Measurements from ENCODE around the gene RIPK1. TPM values are rescaled to one million over a fixed set of nuclear protein-coding genes. Genes with fewer than 3 reads are reported as not detected.
"Not testable (repeated sequence)": the region's sequence is repeated elsewhere in the genome, so short reads cannot be mapped to it uniquely, and the experiment has no call there.

The RIPK1 gene
- 16.8 and 21.2 TPM in 2 replicates for total RNA-seq (2022)
- percentile 78 among the genes with signal in this experiment for Bru-seq, nascent RNA
- BruChase-seq, experiment 1, labeled RNA remaining after a 6-hour chase = percentile 75 among the genes with signal in this experiment
- BruChase-seq, experiment 2, labeled RNA remaining after a 2-hour chase = percentile 76 among the genes with signal in this experiment
- long read RNA-seq, full-length matches to known transcripts = 19 of 27 reads
- long read RNA-seq, partial matches to known transcripts = 1 of 27 reads
- long read RNA-seq, other reads (novel, unspliced or antisense) = 7 of 27 reads

- TSS peak; percentile 57 for BruUV-seq (replicated peaks)
- H3K36me3 Mint-ChIP-seq (ENCODE audit: insufficient read depth, unreplicated experiment) = peaks cover 6% of the 10 kb centered on the region
- ChIA-PET POLR2A (interaction anchor here (0.6 to 3.4 kb wide), 21 partner anchors 9 to 954 kb away, joined by 3 to 39 read pairs (median 4); partner anchors contain the start of genes BPHL, NQO2, PSMG4 and SERPINB1), CTCF (interaction anchor here (0.5 to 1.5 kb wide), 6 partner anchors 30 to 183 kb away, joined by 3 to 4 read pairs (median 4); no protein-coding TSS in a partner anchor)
- no peak for TF ChIP-seq CTCF (IDR thresholded peaks at IDR 0.05; ENCODE audit: unreplicated experiment)
- H3K4me1 Mint-ChIP-seq (ENCODE audit: insufficient read depth, unreplicated experiment) = peaks cover 12% of the 10 kb centered on the region
- H3K27ac Mint-ChIP-seq (ENCODE audit: low read depth, unreplicated experiment) = peak within 1 kb of the TSS; percentile 93
- intact Hi-C loops (cut with micrococcal nuclease) = loop anchor here (1.0 kb wide), 1 partner anchor 50 kb away; the partner anchor contains the start of gene BPHL
- H3K27me3 Mint-ChIP-seq (ENCODE audit: insufficient read depth, unreplicated experiment) = no peaks in the 10 kb centered on the region
- H3K4me3 Mint-ChIP-seq (ENCODE audit: unreplicated experiment) = peak within 1 kb of the TSS; percentile 93
- peak; percentile 88 for DNase-seq (ENCODE audit: unreplicated experiment)
- H3K9me3 Mint-ChIP-seq (ENCODE audit: unreplicated experiment) = no peaks in the 10 kb centered on the region
Observed at GRCh38 chr6:3068329-3069214, at the start of gene RIPK1. RIPK1 (plus strand) TSS chr6:3068494; CDS start chr6:3076824, 8,330 bp downstream.

GRCh38 chr6:3019065-3019464 is 49.2 kb upstream of the RIPK1 start:
- BruUV-seq (replicated peaks) = no TSS peak
- H3K4me3 Mint-ChIP-seq (ENCODE audit: unreplicated experiment) = no peak overlapping the region
- no peak for TF ChIP-seq CTCF (IDR thresholded peaks at IDR 0.05; ENCODE audit: unreplicated experiment)
- peaks cover 11% of the 10 kb centered on the region for H3K4me1 Mint-ChIP-seq (ENCODE audit: insufficient read depth, unreplicated experiment)
- no peaks in the 10 kb centered on the region for H3K9me3 Mint-ChIP-seq (ENCODE audit: unreplicated experiment)
- H3K27me3 Mint-ChIP-seq (ENCODE audit: insufficient read depth, unreplicated experiment) = no peaks in the 10 kb centered on the region
- ChIA-PET CTCF (no interaction called here), POLR2A (interaction anchor here (0.7 to 2.6 kb wide), 2 partner anchors 17 to 52 kb away, joined by 3 to 10 read pairs; no protein-coding TSS in a partner anchor)
- peaks cover 20% of the 10 kb centered on the region for H3K36me3 Mint-ChIP-seq (ENCODE audit: insufficient read depth, unreplicated experiment)
- DNase-seq (ENCODE audit: unreplicated experiment) = no peak
- intact Hi-C loops (cut with micrococcal nuclease) = no loop called here
- H3K27ac Mint-ChIP-seq (ENCODE audit: low read depth, unreplicated experiment) = no peak overlapping the region

- Mint-ChIP-seq H3K36me3 (ENCODE audit: insufficient read depth, unreplicated experiment) (peaks cover 15% of the 10 kb centered on the region), H3K9me3 (ENCODE audit: unreplicated experiment) (no peaks in the 10 kb centered on the region)
- POLR2A ChIA-PET = interaction anchor here (0.7 to 2.6 kb wide), 2 partner anchors 18 to 20 kb away, joined by 3 to 10 read pairs; no protein-coding TSS in a partner anchor
Observed at GRCh38 chr6:3019749-3020320, 48.5 kb upstream of the RIPK1 start.

GRCh38 chr6:3020976-3021598 is 47.2 kb upstream of the RIPK1 start:
- POLR2A ChIA-PET = interaction anchor here (0.6 to 4.1 kb wide), 3 partner anchors 19 to 40 kb away, joined by 3 to 37 read pairs (median 10); partner anchors contain the start of gene NQO2
- BruUV-seq (replicated peaks); H3K27ac Mint-ChIP-seq (ENCODE audit: low read depth, unreplicated experiment); DNase-seq (ENCODE audit: unreplicated experiment); H3K27me3 Mint-ChIP-seq (ENCODE audit: insufficient read depth, unreplicated experiment); H3K9me3 Mint-ChIP-seq (ENCODE audit: unreplicated experiment); intact Hi-C loops (cut with micrococcal nuclease); H3K4me3 Mint-ChIP-seq (ENCODE audit: unreplicated experiment): not testable (repeated sequence)
- CTCF ChIA-PET = interaction anchor here (1.5 kb wide), 1 partner anchor 175 kb away, joined by 3 read pairs; no protein-coding TSS in a partner anchor
- Mint-ChIP-seq H3K36me3 (ENCODE audit: insufficient read depth, unreplicated experiment) (peaks cover 15% of the 10 kb centered on the region), H3K4me1 (ENCODE audit: insufficient read depth, unreplicated experiment) (peaks cover 16% of the 10 kb centered on the region)

More at GRCh38 chr6:3019749-3020320, 48.5 kb upstream of the RIPK1 start:
- no peak for DNase-seq (ENCODE audit: unreplicated experiment)
- BruUV-seq (replicated peaks) = no TSS peak
- H3K4me1 Mint-ChIP-seq (ENCODE audit: insufficient read depth, unreplicated experiment) = peaks cover 14% of the 10 kb centered on the region
- intact Hi-C loops (cut with micrococcal nuclease) = no loop called here
- no peak for TF ChIP-seq CTCF (IDR thresholded peaks at IDR 0.05; ENCODE audit: unreplicated experiment)
- H3K4me3 Mint-ChIP-seq (ENCODE audit: unreplicated experiment) = no peak overlapping the region
- H3K27ac Mint-ChIP-seq (ENCODE audit: low read depth, unreplicated experiment) = no peak overlapping the region
- H3K27me3 Mint-ChIP-seq (ENCODE audit: insufficient read depth, unreplicated experiment) = no peaks in the 10 kb centered on the region
- CTCF ChIA-PET = interaction anchor here (0.6 to 1.2 kb wide), 2 partner anchors 10 to 37 kb away, joined by 4 to 5 read pairs; no protein-coding TSS in a partner anchor
